Skin of body (tissue), 2 donors: ENCODE results near the gene CDH4. TPM values are rescaled to one million over a fixed set of nuclear protein-coding genes. Genes with fewer than 3 reads are reported as not detected.

Source experiments
- DNase-seq: peaks from one replicate; lab custom pipeline; 2025; lab: John Stamatoyannopoulos, UW
- total RNA-seq: library from RNA; depleted of rRNA; stranded (reverse); fragments of >200 nt; gene quantifications from one replicate; pipeline ENCODE4 v1.2.3, GENCODE V29; 2014

The CDH4 gene
- total RNA-seq, 1 donor from 2014 or later, result 0.10 TPM

DNA sequence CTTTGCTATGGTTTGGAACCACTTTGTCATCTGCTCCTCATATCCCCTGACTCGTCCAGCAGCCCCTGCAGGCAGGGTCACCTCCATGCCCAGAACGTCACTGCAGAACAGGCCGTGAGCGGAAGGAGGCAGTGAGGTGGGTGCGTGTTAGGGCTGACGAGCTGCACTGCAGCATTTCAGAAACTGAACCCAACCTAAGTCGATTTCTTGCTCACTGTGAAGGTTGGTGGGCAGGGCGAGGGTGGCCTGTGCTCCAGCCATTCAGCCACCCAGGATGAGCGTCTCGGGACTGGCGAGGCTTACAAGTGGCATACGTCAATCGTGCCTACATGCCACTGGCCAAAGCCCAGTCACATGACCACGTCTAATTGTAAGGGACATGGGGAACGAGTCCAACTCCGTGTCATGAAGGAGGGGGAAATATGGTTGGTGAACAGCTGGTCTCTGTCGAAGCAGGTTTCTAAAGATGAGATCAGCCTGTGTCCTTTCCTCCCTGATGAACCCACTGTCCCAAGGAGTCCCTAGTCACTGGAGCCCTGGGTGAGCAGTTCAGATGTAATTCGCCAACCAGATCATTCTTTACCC is 524.5 kb downstream of the CDH4 start:
- DNase-seq, result no peak

DNA sequence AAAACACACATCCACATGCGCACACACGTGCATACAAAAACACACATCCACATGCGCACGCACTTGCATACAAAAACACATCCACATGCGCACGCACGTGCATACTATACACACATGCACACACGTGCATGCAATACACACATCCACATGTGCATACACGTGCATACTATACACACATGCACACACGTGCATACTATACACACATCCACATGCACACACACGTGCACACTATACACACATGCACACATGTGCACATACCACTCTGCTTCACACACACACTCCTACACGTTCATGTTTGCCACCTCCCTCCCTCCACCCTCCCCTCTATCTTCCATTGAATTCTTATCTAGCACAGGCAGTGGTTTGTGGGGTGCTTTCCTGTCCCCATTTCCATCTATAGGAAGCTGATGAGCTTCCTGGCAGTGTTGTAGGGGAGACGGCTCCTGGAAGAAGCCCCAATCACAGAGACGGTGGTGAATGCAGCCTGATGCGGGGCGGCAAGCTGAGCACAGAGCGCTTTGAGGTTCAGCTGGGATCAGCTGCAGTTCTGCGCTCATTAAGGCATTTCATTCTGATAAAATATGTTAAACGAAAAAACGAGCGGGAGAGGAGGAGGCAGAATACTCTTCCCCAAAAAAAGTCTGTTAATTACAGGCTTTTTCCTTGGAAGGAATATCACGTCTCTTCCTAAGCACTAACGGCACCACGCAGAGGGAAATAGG is 525.9 kb downstream of the CDH4 start:
- DNase-seq, result no peak

DNA sequence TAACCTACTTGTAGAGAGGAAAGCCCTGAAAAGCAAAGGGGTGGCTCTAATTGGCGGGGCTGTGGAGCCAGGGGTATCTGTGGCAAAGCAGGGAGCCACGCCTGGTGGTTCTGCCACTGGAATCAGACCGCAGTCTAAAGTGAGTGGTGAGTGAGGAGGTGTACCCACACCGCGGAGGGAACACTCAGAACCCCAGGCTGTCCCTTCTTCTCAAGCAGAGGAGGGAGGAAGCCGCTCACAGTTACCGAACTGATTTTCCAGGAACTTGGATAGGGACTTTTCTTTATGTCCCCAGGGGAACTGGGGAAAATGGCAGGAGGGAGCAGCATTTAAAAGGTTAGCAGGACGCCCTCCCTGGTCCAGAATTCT is 526.4 kb downstream of the CDH4 start:
- no peak for DNase-seq

DNA sequence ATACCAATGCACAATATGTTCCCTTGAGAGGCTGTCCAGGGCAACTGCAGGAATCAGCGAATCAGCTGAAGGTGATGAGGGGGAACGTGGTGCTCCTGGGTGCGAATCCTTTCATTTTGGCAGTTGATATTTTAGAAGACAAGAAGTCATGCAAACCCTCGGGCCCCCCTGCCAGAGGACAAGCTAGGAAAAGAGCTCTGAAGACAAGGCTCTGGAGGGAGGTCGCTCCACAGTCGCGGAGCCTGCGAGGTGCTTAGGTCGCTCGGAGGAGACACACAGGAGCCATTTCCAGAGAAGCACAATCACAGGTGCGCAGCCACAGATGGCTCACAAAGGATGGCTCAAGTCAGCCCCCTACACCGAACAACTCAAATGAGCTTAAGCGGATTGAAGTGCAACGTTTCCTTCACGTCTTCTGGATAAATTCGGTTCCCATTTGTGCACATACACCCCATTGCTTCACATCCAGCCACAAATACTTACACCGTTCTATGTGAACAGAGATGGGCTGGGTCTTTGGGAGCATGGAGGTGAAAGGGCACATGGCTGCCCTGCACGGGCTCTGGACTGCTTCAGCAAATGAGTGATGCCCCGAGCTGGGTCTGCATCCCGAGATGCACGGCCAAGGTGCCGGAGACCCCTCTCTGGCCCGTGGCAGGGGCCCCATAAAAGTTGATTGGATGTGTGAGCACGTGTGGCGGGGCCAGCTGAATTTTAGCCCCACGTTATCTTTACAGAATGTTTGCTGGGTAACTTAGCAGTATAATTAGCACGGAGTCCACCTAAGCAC is 527.3 kb downstream of the CDH4 start:
- no peak for DNase-seq

GRCh38 chr20:61780066-61780465 is 528.0 kb downstream of the CDH4 start:
- DNase-seq, result no peak

GRCh38 chr20:61784801-61785566 is 532.9 kb downstream of the CDH4 start:
- no peak for DNase-seq

- no peak for DNase-seq
These were observed 533.4 kb downstream of the CDH4 start for GRCh38 chr20:61785567-61785816.

GRCh38 chr20:61786230-61786629 is 534.2 kb downstream of the CDH4 start:
- no peak for DNase-seq

- no peak for DNase-seq
These were observed 536.3 kb downstream of the CDH4 start for GRCh38 chr20:61788343-61788742.

GRCh38 chr20:61789329-61789728 is 537.3 kb downstream of the CDH4 start:
- DNase-seq, result no peak

- no peak for DNase-seq
These were observed 538.2 kb downstream of the CDH4 start for GRCh38 chr20:61790116-61790827.

- DNase-seq, result no peak
These were observed 539.9 kb downstream of the CDH4 start for GRCh38 chr20:61791995-61792394.

DNA sequence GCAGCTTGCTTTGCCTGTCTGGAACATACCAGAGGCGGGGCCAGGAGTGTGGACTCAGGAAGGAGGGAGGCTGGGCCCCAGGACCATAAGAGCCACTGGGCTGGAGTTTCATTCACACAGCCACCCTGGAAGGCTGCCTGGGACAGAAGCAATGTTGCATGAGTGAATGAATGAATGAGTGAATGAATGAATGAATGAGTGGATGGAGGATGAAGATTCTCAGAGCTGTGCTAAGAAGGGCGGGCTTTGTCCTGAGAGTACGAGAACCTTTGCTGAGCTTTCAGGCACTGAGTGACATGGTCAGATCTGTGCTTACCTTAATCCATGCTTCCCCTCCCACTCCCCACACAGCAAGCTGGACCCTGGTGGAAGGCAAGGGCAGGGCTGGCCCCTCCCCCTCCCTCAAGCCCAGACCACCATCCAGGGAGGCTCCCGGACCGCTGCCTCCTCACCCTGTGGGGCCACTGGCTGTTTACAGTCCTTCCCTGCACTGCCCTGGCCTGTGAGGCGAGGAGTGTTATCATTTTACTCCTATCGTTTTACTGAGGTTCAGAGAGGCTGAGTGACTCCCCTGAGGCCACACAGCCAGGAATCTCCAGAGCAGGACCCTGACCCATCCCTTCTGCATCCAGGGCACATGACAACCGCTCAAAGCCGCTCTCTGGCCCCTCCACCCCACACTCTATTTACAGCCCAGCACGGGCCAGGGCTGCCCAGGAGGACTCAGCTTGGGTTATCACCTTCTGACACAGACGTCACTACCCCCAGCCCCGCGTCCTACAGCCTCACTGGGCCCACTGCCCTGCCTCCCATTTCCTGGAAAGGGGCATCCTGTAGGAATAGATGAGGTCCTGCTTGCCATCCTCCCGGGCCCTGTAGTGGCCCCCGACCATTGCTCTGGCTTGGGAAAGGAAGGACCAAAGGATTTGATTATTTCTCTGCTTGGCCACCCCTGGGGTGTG is 543.9 kb downstream of the CDH4 start:
- DNase-seq, result no peak

GRCh38 chr20:61796738-61797137 is 544.7 kb downstream of the CDH4 start:
- no peak for DNase-seq

- no peak for DNase-seq
These were observed 545.1 kb downstream of the CDH4 start for GRCh38 chr20:61797200-61797599.

DNA sequence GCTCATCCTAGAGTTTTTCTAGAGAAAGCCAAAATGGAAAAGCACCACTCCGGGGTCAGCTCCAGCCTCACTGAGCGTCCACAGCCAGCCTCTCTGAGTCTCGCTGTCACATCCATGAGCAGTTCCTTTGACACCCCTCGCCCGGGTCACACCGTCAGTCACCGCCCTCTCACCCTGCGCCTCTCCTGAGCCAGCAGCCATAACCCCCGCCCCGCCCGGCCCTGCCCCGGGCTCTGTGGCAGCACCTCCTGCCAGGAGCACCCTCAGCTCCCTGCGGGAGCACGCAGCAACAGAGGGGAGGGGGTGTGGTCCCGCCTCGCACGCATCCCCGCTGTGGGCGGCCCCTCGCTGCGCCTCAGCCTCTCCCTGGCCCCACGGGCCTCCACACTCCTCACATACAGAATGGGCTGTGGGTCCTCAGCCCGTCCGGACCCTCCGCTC is 545.9 kb downstream of the CDH4 start:
- no peak for DNase-seq

DNA sequence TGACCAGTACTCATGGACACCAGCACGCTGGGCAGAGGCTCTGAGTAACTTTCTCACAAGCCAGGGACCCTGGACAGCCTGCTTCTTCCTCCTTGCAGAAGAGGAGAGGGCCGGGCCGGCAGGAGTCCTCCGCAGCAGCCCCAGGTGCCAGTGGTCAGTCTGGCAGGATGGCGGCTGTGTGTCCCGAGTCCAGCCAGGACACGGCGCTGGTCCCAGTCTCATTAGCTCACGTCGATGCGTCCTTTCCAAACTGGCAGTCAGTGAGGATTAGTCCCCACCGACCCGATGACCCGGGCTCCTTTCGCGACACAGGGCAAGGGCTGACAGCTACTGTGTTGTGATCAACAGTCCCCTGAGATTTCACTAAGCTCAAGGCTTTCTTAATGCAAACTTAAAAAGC is 546.6 kb downstream of the CDH4 start:
- no peak for DNase-seq

DNA sequence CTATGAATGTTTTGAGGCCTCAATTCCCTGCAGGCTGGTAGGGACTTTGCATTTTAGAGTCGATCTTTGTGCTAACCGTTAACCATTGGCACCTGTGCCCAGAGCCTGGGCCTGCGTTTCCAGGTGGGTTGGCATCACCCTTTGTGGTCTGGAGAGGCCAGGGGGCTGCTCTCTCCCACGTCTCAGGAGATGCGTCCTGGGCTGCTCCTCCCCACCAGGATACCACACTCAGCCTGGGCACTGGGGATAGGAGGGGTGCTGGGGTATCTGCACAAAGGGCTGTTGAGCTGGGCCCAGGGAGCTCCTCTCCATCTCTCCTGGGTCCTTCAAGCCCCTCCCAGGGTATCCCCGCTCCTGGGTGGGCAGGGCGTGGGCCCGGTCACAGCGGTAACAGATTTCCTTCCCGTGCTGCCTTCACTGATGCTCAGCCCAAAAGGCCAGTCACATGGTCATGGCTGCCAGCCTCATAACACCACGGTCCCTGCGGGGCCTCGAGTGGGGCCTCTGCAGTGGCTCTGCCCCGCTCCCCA is 547.4 kb downstream of the CDH4 start:
- no peak for DNase-seq

DNA sequence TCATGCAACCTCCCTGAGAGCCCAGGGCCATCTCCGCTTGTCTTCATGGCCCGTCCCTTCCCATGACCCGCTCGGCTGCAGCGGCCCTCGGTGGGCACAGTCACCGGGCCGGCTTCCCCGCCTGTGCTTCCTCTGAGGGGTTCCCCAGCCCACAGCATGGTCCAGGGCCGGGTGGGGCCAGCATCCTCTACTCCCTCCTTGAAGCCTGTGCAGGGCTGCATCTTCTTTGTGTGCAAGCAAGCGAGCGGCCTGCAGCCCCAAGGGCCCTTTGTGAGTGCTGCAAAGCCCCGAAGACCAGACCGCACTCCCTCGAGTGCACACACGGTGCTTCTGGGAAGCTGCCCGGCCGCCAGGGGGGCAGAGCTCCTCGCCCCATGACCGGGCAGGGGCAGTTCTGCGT is 547.9 kb downstream of the CDH4 start:
- no peak for DNase-seq
